OCI-LY7 (cell line): ENCODE measurements around the gene PALD1. TPM values are rescaled to one million over a fixed set of nuclear protein-coding genes. Genes with fewer than 3 reads are reported as not detected.

Experiments
- BruUV-seq: library from RNA; stranded (reverse); fragments of 400-500 nt; replicated peaks from 2 replicates; lab custom pipeline; 2021; lab: Mats Ljungman, UMichigan
- CTCF ChIA-PET: fragments of 300-600 bp; sonication (Branson Sonifier 250); formaldehyde crosslinking; loops from one replicate; lab custom pipeline; 2022; ENCODE audit warnings: antibody characterized with exemption; ENCODE audit not compliant: unreplicated experiment; lab: Charles Lee
- POLR2A ChIA-PET: fragments of 300-600 bp; sonication (Branson Sonifier 250); formaldehyde crosslinking; loops from one replicate; lab custom pipeline; 2022; ENCODE audit warnings: antibody characterized with exemption; lab: Charles Lee
- DNase-seq: peaks from one replicate; pipeline ENCODE4 v3.0.0-alpha.2; 2015; ENCODE audit warnings: low spot score
- H2AFZ ChIP-seq: fragments of 200-600 bp; sonication (generic), shearing (Covaris generic); 2 replicates; pipeline ENCODE4 v1.6.1; 2014; ENCODE audit warnings: mild to moderate bottlenecking, antibody characterized with exemption, low read length, moderate library complexity
- H3K27ac ChIP-seq: fragments of 200-600 bp; sonication (generic); 2 replicates; pipeline ENCODE4 v1.5.1; 2014; ENCODE audit warnings: mixed run types, low read depth, mild to moderate bottlenecking, moderate library complexity, low read length, inconsistent platforms; ENCODE audit not compliant: poor library complexity, severe bottlenecking
- H3K36me3 ChIP-seq: fragments of 200-600 bp; sonication (generic); 2 replicates; pipeline ENCODE4 v1.6.1; 2014; ENCODE audit warnings: mild to moderate bottlenecking, antibody characterized with exemption, low read length, moderate library complexity, mixed read lengths; ENCODE audit not compliant: insufficient read depth
- H3K4me1 ChIP-seq: fragments of 200-600 bp; sonication (generic); 2 replicates; pipeline ENCODE4 v1.5.1; 2014; ENCODE audit warnings: mild to moderate bottlenecking, low read length; ENCODE audit not compliant: insufficient read depth, poor library complexity, severe bottlenecking
- H3K4me2 ChIP-seq: fragments of 200-600 bp; sonication (generic); 2 replicates; pipeline ENCODE4 v1.6.1; 2014; ENCODE audit warnings: mild to moderate bottlenecking, low read length
- H3K4me3 ChIP-seq: fragments of 200-600 bp; sonication (generic); 2 replicates; pipeline ENCODE4 v1.5.1; 2014; ENCODE audit warnings: mild to moderate bottlenecking, low read depth, low read length; ENCODE audit not compliant: poor library complexity, severe bottlenecking
- H3K79me2 ChIP-seq: fragments of 200-600 bp; sonication (generic); 2 replicates; pipeline ENCODE4 v1.6.1; 2016; ENCODE audit warnings: low read depth, mild to moderate bottlenecking, low read length, moderate library complexity, mixed read lengths; ENCODE audit not compliant: insufficient read depth
- H3K9me2 ChIP-seq: fragments of 200-600 bp; sonication (generic); 2 replicates; pipeline ENCODE4 v1.6.1; 2016; ENCODE audit warnings: mild to moderate bottlenecking, low read length, mixed read lengths; ENCODE audit not compliant: insufficient read depth
- H3K9me3 ChIP-seq: fragments of 200-600 bp; sonication (generic); 2 replicates; pipeline ENCODE4 v1.6.1; 2014; ENCODE audit warnings: mild to moderate bottlenecking, mixed run types, low read length, mixed read lengths
- H4K20me1 ChIP-seq: fragments of 200-600 bp; sonication (generic); 2 replicates; pipeline ENCODE4 v1.6.1; 2014; ENCODE audit warnings: mild to moderate bottlenecking, antibody characterized with exemption, low read length, moderate library complexity, mixed read lengths; ENCODE audit not compliant: insufficient read depth
- EZH2phosphoT487 ChIP-seq: fragments of 200-600 bp; sonication (generic); IDR thresholded peaks from 2 replicates; pipeline ENCODE4 v1.6.1; 2018; ENCODE audit warnings: low read depth, borderline replicate concordance, mild to moderate bottlenecking, mixed run types, antibody characterized with exemption, low read length, moderate library complexity, mixed read lengths
- intact Hi-C: fragments of 100-400 bp; cut with micrococcal nuclease; formaldehyde crosslinking; loops from one replicate; pipeline ENCODE4 v1.10.0; 2022; ENCODE audit not compliant: unreplicated experiment
- total RNA-seq, 2 experiments: library from RNA; depleted of rRNA in 1 of 2; stranded (reverse); fragments of >200 nt in 1 of 2; shearing (Covaris generic) in 1 of 2; gene quantifications; 2 replicates each; pipeline ENCODE4 v1.2.3, GENCODE V29; 2014 to 2022
- TF ChIP-seq, protein P1 (sequence below): fragments of 200-600 bp; sonication (generic); conservative IDR thresholded peaks from 2 replicates; pipeline ENCODE4 v1.5.1; 2014; ENCODE audit warnings: mild to moderate bottlenecking, antibody characterized with exemption, low read length, moderate library complexity, mixed read lengths

PALD1 gene
- total RNA-seq, 2 experiments from 2014 or later = 52.7 to 66.7 TPM

DNA sequence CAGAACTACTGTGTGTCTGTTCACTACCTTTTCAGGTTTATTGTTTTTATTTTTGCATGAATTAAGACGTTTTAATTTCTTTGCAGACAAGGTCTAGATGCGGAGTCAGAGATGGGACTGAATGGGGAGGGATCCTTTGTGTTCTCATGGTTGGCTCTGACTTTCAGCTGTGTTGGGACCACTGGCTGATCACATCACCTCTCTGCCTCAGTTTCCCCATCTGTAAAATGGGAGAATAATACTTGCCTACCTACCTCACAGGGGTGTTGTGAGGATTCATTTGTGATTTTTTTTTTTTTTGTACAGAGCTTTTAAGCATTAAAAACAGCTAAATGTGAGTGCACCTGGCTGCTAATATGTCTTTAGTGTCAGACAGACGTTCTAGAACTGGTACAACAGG lies 89.5 kb downstream of the PALD1 start:
- ChIA-PET CTCF (no interaction called here), POLR2A (interaction anchor here (0.6 kb wide), 1 partner anchor 77 kb away, joined by 3 read pairs; no protein-coding TSS in a partner anchor)
- Histone ChIP-seq H3K27ac (no peak overlapping the region), H3K9me3 (no peaks in the 10 kb centered on the region), H4K20me1 (no peaks in the 10 kb centered on the region), H3K79me2 (no peaks in the 10 kb centered on the region), H3K4me3 (no peak overlapping the region), H3K4me2 (no peak overlapping the region), H3K9me2 (no peaks in the 10 kb centered on the region), H3K4me1 (peaks cover 8% of the 10 kb centered on the region), H2AFZ (no peak overlapping the region), H3K36me3 (peaks cover 47% of the 10 kb centered on the region; the same call in 1 of the 2 replicates)
- BruUV-seq = no TSS peak
- intact Hi-C loops = no loop called here
- no peak for DNase-seq
- TF ChIP-seq, protein P1, sequence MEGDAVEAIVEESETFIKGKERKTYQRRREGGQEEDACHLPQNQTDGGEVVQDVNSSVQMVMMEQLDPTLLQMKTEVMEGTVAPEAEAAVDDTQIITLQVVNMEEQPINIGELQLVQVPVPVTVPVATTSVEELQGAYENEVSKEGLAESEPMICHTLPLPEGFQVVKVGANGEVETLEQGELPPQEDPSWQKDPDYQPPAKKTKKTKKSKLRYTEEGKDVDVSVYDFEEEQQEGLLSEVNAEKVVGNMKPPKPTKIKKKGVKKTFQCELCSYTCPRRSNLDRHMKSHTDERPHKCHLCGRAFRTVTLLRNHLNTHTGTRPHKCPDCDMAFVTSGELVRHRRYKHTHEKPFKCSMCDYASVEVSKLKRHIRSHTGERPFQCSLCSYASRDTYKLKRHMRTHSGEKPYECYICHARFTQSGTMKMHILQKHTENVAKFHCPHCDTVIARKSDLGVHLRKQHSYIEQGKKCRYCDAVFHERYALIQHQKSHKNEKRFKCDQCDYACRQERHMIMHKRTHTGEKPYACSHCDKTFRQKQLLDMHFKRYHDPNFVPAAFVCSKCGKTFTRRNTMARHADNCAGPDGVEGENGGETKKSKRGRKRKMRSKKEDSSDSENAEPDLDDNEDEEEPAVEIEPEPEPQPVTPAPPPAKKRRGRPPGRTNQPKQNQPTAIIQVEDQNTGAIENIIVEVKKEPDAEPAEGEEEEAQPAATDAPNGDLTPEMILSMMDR = no peak
- TF ChIP-seq EZH2phosphoT487 = no peak

DNA sequence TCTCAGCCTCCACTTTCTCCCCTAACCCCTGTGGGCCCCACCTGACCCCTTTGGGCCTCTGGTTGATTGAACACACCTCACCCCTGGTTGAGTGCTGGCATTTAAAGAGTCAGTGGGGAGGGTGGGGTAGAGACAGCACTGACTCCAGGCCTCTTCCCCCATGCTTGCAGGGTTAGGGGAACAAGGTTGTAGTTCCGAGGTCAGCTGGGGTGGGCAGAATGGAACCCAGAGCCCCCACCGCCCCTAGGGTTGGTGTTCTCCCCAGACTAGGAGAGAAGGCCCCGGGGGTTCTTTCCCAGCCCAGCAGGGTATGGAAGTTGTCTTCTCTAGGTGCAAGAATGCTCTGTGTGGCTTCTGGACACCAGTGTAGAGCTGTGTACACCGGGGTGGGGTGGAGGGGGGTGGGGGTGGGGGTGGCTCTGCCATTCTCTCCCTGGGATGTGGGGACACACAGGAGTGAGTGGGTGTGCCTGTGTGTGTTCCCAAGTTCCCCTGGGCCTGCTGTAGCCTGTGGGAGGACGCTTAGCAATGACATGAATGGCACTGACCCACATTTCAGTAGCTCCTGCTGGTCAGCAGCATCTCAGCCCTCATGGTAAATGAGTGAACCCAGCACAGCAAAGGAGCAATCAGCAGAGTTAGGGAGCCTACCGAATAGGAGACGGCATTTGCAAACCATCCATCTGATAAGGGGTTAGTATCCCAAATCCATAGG lies 90.4 kb downstream of the PALD1 start:
- ChIA-PET CTCF (no interaction called here), POLR2A (interaction anchor here (0.6 kb wide), 1 partner anchor 78 kb away, joined by 3 read pairs; no protein-coding TSS in a partner anchor)
- Histone ChIP-seq H3K27ac (no peak overlapping the region), H3K4me3 (no peak overlapping the region), H3K9me3 (no peaks in the 10 kb centered on the region), H3K79me2 (no peaks in the 10 kb centered on the region), H2AFZ (no peak overlapping the region), H4K20me1 (no peaks in the 10 kb centered on the region), H3K9me2 (no peaks in the 10 kb centered on the region), H3K4me1 (peaks cover 9% of the 10 kb centered on the region), H3K36me3 (peaks cover 46% of the 10 kb centered on the region; the same call in 1 of the 2 replicates), H3K4me2 (no peak overlapping the region)
- TF ChIP-seq, protein P1 = no peak
- intact Hi-C loops = no loop called here
- no TSS peak for BruUV-seq
- DNase-seq = no peak

DNA sequence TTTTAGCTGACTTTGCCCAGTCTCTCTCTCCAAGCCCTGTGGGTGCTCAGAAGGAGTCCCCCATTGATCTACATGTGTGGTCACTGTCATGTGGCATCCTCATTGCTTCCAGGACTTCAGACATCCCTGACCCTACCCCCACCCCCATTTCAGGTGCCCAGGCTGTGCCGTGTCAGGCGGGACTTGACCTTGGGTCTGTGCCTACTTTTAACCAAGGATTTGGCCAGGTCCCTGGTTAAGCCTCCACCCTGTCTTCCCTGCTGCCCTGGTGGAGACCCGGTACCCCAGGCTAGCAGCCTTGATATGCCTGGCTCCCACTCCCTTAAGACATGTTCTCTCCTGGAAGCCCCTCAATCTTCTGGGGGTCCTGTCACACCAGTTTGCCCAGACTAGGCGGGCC lies 92.7 kb downstream of the PALD1 start:
- BruUV-seq = no TSS peak
- intact Hi-C loops = no loop called here

More for the DNA sequence above, 92.7 kb downstream of the PALD1 start:
- no peak for DNase-seq
- H2AFZ ChIP-seq = no peak overlapping the region
- no peaks in the 10 kb centered on the region for H3K9me3 ChIP-seq
- peaks cover 29% of the 10 kb centered on the region for H3K4me1 ChIP-seq
- H3K9me2 ChIP-seq = no peaks in the 10 kb centered on the region
- H3K36me3 ChIP-seq = peaks cover 27% of the 10 kb centered on the region; the same call in 1 of the 2 replicates
- ChIA-PET CTCF (no interaction called here), POLR2A (no interaction called here)
- TF ChIP-seq, protein P1 = no peak
- no peak for TF ChIP-seq EZH2phosphoT487
- no peak overlapping the region for H3K27ac ChIP-seq
- H3K79me2 ChIP-seq = no peaks in the 10 kb centered on the region
- no peaks in the 10 kb centered on the region for H4K20me1 ChIP-seq
- H3K4me3 ChIP-seq = no peak overlapping the region
- no peak overlapping the region for H3K4me2 ChIP-seq
